Measurements from ENCODE around the gene TNK1.

Gene TNK1

DNA sequence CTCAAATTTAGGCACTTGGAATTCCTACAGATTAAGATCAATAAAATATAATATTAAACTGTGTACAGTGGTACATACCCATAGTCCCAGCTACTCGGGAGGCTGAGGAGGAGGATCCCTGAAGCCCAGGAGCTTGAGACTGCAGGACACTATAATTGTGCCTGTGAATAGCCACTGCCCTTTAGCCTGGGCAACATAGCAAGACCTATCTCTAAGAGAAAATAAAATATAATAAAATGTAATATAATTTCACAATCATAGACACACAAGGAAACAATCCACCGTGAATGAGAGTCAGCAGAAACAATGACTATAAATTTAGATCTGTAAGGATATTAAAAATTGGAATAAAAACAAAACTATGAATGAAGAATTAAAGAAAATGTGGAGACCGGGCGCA lies 10.0 kb upstream of the TNK1 start:
- TF ChIP-seq CTCF (IDR thresholded peaks at IDR 0.05; ENCODE audit: low read depth, low read length) = no peak
- DNase-seq (ENCODE audit: extremely low read depth, low read depth) = no peak

GRCh38 chr17:7374353-7374752 lies 6.5 kb upstream of the TNK1 start:
- DNase-seq (ENCODE audit: extremely low read depth, low read depth) = no peak
- TF ChIP-seq CTCF (IDR thresholded peaks at IDR 0.05; ENCODE audit: low read depth, low read length) = no peak

DNA sequence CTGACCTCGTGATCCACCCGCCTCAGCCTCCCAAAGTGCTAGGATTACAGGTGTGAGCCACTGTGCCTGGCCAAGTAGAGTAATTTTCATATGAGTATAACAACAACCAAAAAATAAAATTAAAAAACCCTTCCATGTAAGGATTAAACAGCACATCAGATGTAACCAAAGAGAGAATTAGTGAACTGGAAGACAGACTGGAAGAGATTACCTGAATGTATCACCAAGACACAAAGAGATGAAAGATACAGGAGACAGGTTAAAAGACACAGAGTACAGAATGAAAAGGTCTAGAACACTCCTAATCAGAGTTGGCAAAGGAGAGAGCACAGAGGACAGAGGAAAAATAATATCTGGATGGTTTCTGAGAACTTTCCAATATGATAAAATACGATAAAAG lies 1.8 kb upstream of the TNK1 start:
- no peak for TF ChIP-seq CTCF (IDR thresholded peaks at IDR 0.05; ENCODE audit: low read depth, low read length)
- DNase-seq (ENCODE audit: extremely low read depth, low read depth) = no peak

DNA sequence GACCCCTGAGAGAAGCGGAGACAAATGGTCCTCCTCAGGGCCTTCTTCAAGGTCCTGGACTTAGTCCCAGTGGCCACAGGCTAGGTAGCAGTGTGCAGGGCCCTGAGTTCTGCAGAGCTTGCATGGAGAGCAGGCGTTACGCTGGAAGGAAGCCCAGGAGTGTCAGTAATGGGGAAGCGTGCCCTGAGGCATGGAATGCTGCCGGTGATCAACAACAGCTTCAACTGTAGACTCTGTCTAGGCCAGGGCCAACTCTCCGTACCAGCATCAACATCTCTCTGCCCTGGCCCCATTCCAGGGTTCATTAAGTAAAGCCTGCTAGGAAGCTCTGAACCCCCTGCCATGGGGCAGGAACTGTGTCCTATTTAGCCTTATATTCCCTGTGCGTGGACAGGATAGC lies 568 bp upstream of the TNK1 start:
- no peak for TF ChIP-seq CTCF (IDR thresholded peaks at IDR 0.05; ENCODE audit: low read depth, low read length)
- DNase-seq (ENCODE audit: extremely low read depth, low read depth) = peak; percentile 63

DNA sequence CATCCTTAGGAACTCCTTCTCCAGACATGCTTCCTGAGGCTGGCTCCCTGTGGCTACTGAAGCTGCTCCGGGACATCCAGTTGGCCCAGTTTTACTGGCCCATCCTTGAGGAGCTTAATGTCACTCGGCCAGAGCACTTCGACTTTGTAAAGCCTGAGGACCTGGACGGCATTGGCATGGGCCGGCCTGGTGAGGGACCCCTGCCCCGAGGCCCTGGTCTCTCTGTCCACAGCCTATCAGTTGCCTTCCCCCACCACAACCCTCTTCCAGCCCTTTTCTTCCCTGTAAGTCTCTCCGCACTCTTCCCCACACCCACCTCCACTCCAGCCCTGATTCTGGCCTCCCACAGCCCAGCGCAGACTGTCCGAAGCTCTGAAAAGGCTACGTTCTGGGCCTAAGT lies 2.0 kb downstream of the TNK1 start:
- DNase-seq (ENCODE audit: extremely low read depth, low read depth) = no peak

GRCh38 chr17:7383371-7383741 lies 2.5 kb downstream of the TNK1 start:
- no peak for DNase-seq (ENCODE audit: extremely low read depth, low read depth)
- TF ChIP-seq CTCF (IDR thresholded peaks at IDR 0.05; ENCODE audit: low read depth, low read length) = no peak

More for the DNA sequence above, 2.0 kb downstream of the TNK1 start:
- no peak for TF ChIP-seq CTCF (IDR thresholded peaks at IDR 0.05; ENCODE audit: low read depth, low read length)

- no peak for DNase-seq (ENCODE audit: extremely low read depth, low read depth)
These were observed 3.0 kb downstream of the TNK1 start for GRCh38 chr17:7383742-7384488.

More at GRCh38 chr17:7383742-7384488, 3.0 kb downstream of the TNK1 start:
- TF ChIP-seq CTCF (IDR thresholded peaks at IDR 0.05; ENCODE audit: low read depth, low read length) = no peak
